Cortex of kidney (tissue), 1 donor: ENCODE results near the gene NUBPL.
"Not testable (repeated sequence)": the region's sequence is repeated elsewhere in the genome, so short reads cannot be mapped to it uniquely, and the experiment has no call there.

Experiments used
- DNase-seq: peaks from one replicate; lab custom pipeline; 2025; lab: John Stamatoyannopoulos, UW

Gene NUBPL

GRCh38 chr14:31740688-31741087 is 179.5 kb downstream of the NUBPL start:
- DNase-seq, result no peak

GRCh38 chr14:31745741-31746140 is 184.5 kb downstream of the NUBPL start:
- no peak for DNase-seq

DNA sequence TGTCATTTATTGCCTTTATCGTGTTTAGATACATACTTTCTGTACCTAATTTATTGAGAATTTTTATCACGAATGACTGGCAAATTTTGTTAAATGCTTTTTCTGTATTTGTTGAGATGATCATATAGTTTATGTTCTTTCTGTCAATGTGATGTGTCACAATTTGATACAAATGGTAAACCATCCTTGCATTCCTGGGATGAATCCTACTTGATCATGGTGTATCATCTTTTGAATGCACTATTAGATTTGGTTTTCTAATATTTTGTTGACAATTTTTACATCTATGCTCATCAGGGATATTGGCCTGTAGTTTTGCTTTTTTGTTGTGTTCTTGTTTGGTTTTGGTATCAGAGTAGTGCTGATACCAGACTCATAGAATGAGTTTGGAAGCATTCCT is 185.1 kb downstream of the NUBPL start:
- no peak for DNase-seq

- no peak for DNase-seq
These were observed 188.1 kb downstream of the NUBPL start for GRCh38 chr14:31749275-31749674.

DNA sequence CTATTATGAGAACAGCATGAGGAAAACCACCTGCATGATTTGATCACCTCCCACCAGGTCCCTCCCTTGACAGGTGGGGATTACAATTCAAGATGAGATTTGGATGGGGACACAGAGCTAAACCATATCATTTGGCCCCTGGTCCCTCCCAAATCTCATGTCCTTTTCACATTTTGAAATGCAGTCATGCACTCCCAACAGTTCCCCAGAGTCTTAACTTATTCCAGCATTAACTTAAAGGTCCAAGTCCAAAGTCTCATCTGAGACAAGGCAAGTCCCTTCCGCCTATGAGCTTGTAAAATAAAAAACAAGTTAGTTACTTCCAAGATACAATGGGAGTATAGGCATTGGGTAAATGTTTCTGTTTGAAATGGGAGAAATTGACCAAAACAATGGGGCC is 189.8 kb downstream of the NUBPL start:
- not testable (repeated sequence) for DNase-seq

GRCh38 chr14:31752867-31753661 is 191.9 kb downstream of the NUBPL start:
- DNase-seq, result no peak

DNA sequence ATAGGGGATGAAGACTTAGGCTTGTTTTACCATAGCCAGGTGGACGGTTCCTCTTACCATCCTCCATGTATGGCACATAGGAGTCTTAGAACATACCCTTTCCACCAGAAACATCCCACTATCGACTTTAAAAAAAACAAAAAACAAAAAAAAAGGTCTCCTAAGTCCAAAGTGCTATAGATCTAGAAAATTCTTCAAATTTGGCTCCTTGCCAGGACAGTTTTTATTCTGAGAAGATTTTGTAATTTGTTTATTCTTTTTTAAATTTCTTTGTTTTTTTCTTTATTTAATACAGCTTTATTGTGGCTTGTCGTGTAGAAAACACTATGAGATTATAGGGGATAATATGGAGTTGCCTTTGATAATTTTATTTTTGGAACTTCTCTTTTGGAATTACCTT is 197.7 kb downstream of the NUBPL start:
- no peak for DNase-seq

GRCh38 chr14:31760277-31760676 is 199.1 kb downstream of the NUBPL start:
- no peak for DNase-seq

DNA sequence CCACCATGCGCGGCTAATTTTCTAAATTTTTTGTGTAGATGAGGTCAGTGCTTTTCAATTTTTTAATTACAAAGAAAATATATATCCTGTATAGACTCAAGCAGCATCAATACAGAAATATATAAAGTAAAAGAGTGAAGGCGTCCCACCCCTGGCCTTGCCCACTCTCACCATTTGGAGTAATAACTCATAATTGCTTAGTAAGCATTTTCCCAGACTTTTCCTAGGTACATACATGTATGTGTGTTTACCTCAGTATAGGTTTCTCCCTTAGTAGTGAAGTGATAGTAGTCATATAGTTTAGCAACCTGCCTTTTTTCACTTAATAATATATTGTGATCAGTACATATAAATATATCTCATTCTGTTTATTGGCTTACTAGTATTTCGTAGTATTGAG is 200.1 kb downstream of the NUBPL start:
- no peak for DNase-seq

- DNase-seq, result no peak
These were observed 201.8 kb downstream of the NUBPL start for GRCh38 chr14:31763041-31763440.

DNA sequence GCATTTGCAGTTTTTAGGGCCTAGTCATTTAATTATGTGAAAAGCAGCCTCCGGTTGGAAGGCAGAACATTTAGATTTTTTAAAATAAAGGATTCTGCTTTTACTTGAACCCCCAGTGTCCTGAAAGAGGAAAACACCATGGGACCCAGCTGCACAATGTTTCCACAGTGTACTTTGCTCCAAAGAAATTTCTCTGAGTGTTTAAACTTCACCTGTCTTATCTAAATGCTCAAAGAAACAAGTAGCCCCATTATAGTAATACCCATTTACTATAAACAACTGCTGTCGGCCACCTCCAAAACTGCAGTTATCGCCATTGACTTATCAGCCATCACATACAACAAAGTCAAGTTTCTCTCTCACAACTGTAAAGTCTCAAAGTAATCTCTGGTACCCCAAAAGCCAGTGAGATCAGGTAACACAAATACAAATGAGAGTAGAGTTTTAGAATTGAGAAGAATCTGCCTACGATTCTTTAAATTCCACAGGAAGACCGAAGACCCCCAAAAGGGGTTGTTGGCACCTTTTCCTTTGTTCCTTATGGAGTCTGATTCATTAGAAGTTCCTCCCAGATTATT is 205.2 kb downstream of the NUBPL start:
- DNase-seq, result no peak

DNA sequence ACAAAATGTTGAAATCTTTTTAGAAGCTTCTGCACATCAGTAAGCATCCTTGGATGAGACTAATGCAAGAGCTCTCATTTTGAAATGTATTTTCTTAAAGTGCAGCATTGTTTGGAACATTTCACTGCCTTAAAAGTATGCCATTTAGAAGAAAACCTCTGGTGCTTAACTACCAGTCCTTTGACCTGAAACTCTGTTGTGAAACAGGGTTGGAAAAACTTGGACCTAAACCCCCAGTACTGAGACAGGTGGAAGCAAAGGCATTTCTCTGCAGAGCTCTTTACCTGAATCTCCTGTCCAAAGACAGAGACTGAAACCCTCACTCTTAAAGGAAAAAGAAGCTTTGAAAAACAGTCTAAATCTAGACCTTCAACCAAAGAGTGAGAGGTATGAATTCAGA is 207.2 kb downstream of the NUBPL start:
- DNase-seq, result no peak

- no peak for DNase-seq
These were observed 209.1 kb downstream of the NUBPL start for GRCh38 chr14:31770271-31770670.

- no peak for DNase-seq
These were observed 213.4 kb downstream of the NUBPL start for GRCh38 chr14:31774567-31774966.

GRCh38 chr14:31777312-31777711 is 216.1 kb downstream of the NUBPL start:
- no peak for DNase-seq

DNA sequence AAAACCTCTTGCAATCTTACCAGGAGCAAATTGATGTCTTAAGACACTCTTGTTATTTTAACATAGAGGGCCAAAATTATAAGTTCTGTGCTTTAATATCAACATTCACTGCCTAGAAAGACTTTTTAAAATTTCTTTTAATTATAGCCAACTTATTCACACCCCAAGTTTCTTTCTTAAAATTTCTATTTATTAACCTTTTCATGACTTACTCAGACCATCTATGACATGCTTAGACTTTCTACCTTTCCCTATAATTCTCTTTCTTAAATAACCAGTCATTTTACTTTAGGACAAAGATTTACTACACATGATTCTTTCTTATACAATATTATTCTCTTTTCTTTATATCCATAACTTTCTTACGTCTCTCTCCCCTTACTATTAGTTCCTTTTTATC is 220.4 kb downstream of the NUBPL start:
- no peak for DNase-seq

GRCh38 chr14:31785574-31785973 is 224.4 kb downstream of the NUBPL start:
- no peak for DNase-seq

DNA sequence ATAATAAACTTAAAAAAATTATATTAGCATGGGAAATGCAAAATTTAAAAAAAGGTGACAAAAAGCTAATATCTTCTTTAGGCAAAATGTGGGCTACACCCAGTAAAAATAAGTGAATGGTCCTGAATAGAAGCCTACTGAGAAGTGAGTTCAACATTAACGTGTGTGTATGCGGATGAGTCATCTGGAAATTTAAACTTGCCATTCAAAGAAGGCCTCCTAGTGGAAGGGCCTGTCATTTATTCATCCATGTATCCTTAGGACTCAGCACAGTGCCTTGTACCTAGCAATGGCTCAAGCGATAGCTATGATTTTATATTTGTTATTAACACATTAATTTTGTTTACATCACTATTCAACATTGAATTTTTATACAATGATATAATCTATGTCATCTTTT is 226.2 kb downstream of the NUBPL start:
- DNase-seq, result no peak

DNA sequence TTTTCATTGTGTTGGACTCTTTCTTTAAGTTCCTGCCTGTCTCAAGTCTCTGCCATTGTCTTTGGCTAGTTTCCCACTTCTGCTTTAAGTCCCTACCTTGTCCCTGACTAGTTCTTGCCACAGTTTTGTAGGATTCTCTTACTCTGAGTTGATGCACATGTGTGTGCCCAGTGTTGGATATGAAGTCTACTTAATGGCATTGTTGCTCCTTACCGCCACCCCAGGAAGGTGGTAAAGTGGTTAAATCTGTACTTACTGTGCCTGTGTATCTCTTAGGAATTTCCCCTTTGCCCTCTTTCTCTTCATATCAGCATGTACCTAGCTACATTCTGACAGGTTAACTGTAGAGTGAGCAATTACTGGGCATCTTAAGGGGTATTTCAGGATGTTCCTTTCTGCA is 227.1 kb downstream of the NUBPL start:
- no peak for DNase-seq

DNA sequence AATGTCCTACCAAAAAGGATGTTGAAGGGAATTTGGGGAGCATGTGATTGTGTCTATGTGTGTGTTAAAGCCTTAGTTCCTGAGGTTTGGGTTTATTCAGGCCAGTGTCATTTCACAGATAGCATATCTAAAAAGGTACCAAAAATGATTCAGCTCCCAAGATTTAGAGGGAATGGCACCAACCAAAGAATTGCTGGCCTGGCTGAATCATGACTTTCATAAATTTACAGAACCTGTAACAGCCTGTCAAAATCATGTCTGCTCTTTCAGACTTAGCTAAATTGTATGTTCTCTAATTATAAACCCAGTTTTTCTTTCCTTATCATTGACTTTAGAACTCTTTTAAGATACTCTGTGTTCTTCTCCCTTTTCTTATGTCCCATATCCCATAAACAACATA is 231.5 kb downstream of the NUBPL start:
- no peak for DNase-seq

DNA sequence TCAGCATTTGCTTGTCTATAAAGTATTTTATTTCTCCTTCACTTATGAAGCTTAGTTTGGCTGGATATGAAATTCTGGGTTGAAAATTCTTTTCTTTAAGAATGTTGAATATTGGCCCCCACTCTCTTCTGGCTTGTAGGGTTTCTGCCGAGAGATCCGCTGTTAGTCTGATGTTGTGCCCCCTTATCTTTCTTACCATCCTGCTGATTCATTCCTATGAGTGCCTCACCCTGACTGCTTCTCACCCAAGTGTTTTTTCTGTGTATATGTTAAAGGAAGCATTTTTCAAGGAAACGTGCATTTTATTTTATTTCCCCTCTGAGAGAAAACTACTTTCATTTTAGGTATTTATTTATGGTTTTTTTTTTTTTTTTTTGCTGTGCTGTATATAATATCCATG is 236.7 kb downstream of the NUBPL start:
- not testable (repeated sequence) for DNase-seq

- DNase-seq, result no peak
These were observed 241.6 kb downstream of the NUBPL start for GRCh38 chr14:31802838-31803237.

DNA sequence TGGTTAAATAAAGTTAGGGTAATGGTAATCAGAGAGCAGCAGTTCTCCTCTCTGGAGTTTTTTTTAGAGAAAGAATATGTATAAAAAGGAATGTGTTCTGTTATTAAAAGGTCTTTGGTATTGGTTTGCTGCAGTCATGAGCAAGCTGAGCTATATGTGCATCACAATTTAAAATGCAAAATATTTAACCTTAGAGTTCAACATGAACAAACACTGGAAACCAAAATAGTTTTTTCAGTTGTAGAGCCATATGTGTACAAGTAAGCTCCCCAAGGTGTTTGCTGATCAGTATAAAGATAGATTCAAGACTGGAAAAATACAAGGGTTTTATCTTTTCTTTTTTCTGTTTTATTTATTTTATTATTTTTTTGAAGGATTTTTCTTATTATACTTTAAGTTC is 245.0 kb downstream of the NUBPL start:
- DNase-seq, result no peak
